GM18505 (cell line): ENCODE results near the gene OBP2B.

Source experiments
- ATAC-seq: cut with Tn5 transposase; IDR thresholded peaks from one replicate; pipeline ENCODE4 v1.9.1; 2021; ENCODE audit not compliant: unreplicated experiment
- POLR2A ChIP-seq: IDR thresholded peaks from 4 replicates; pipeline ENCODE4 v1.6.1; 2011; ENCODE audit warnings: borderline replicate concordance; ENCODE audit not compliant: insufficient read depth, insufficient read length; ENCODE audit errors: extremely low read depth

The OBP2B gene

GRCh38 chr9:133204335-133204992, 4.6 kb downstream of the OBP2B start:
- no peak for ATAC-seq
- TF ChIP-seq POLR2A = no peak

GRCh38 chr9:133203506-133204075, 5.5 kb downstream of the OBP2B start:
- no peak for ATAC-seq
- TF ChIP-seq POLR2A = no peak

GRCh38 chr9:133202688-133203453, 6.2 kb downstream of the OBP2B start:
- no peak for ATAC-seq
- TF ChIP-seq POLR2A = no peak

GRCh38 chr9:133202145-133202513, 6.9 kb downstream of the OBP2B start:
- TF ChIP-seq POLR2A = no peak
- ATAC-seq = no peak

GRCh38 chr9:133201424-133202144, 7.5 kb downstream of the OBP2B start:
- TF ChIP-seq POLR2A = no peak
- ATAC-seq = no peak

- ATAC-seq = no peak
- TF ChIP-seq POLR2A = no peak
Observed at GRCh38 chr9:133200631-133201030, 8.4 kb downstream of the OBP2B start.

GRCh38 chr9:133199648-133200321, 9.3 kb downstream of the OBP2B start:
- no peak for ATAC-seq

GRCh38 chr9:133195029-133195428, 14.0 kb downstream of the OBP2B start:
- no peak for TF ChIP-seq POLR2A
- no peak for ATAC-seq

More at GRCh38 chr9:133199648-133200321, 9.3 kb downstream of the OBP2B start:
- no peak for TF ChIP-seq POLR2A

- no peak for TF ChIP-seq POLR2A
- no peak for ATAC-seq
Observed at GRCh38 chr9:133194597-133194996, 14.5 kb downstream of the OBP2B start.

- TF ChIP-seq POLR2A = no peak
- no peak for ATAC-seq
Observed at GRCh38 chr9:133191989-133192388, 17.1 kb downstream of the OBP2B start.

GRCh38 chr9:133189826-133190225, 19.2 kb downstream of the OBP2B start:
- ATAC-seq = no peak

GRCh38 chr9:133188843-133189180, 20.2 kb downstream of the OBP2B start:
- ATAC-seq = no peak
- TF ChIP-seq POLR2A = no peak

More at GRCh38 chr9:133189826-133190225, 19.2 kb downstream of the OBP2B start:
- no peak for TF ChIP-seq POLR2A
